Body of pancreas (tissue), 4 donors: Measurements from ENCODE around the gene DEPDC1. TPM values are rescaled to one million over a fixed set of nuclear protein-coding genes. Genes with fewer than 3 reads are reported as not detected.

ENCODE experiments used
- ATAC-seq: fragments of 150-250 bp; one replicate; pipeline ENCODE4 v1.9.1; 2016
- DNase-seq, 4 donors: peaks; one replicate each; pipeline ENCODE4 v3.0.0-alpha.2; 2019
- H3K27ac ChIP-seq, 4 donors: fragments of 200-600 bp; sonication (generic); 1 replicate in 3 of 4; 2 replicates in 1 of 4; pipeline versions ENCODE4 v1.5.1 to v1.6.1; 2016 to 2019; ENCODE audit warnings: mild to moderate bottlenecking in 1 of 4, mixed read lengths in 1 of 4, moderate library complexity in 1 of 4
- H3K27me3 ChIP-seq, 2 donors: fragments of 200-600 bp; sonication (generic); one replicate each; pipeline ENCODE4 v1.6.0; 2016; ENCODE audit warnings: mild to moderate bottlenecking in 1 of 2
- H3K36me3 ChIP-seq, 2 donors: fragments of 200-600 bp; sonication (generic); replicated peaks in 1 of 2; 2 replicates each; pipeline ENCODE4 v1.5.1; 2016; ENCODE audit warnings: low read depth in 2 of 2; ENCODE audit not compliant: insufficient read depth in 1 of 2
- H3K4me1 ChIP-seq: fragments of 200-600 bp; sonication (generic); one replicate; pipeline ENCODE4 v1.6.0; 2016
- H3K4me3 ChIP-seq, 2 donors: fragments of 200-600 bp; sonication (generic); 1 replicate in 1 of 2; 2 replicates in 1 of 2; pipeline ENCODE4 v1.5.1; 2016 to 2019
- H3K9me3 ChIP-seq, 3 donors: fragments of 200-600 bp; sonication (generic); 1 replicate in 2 of 3; 2 replicates in 1 of 3; pipeline ENCODE4 v1.5.1; 2016
- POLR2A ChIP-seq, 3 donors: fragments of 450-650 bp; IDR thresholded peaks; one replicate each; pipeline ENCODE4 v1.6.1; 2016; ENCODE audit warnings: antibody characterized with exemption in 3 of 3, mild to moderate bottlenecking in 2 of 3
- WGBS, 2 donors: methylation state at CpG; one replicate each; pipeline ENCODE4 v1.1.5; 2017; 5-methylcytosine and 5-hydroxymethylcytosine counted together
- intact Hi-C: fragments of 100-400 bp; cut with DNase I; formaldehyde crosslinking; loops from one replicate; pipeline ENCODE4 v1.15.1; 2023
- total RNA-seq, 2 donors: library from RNA; depleted of rRNA; stranded (reverse); fragments of >200 nt; gene quantifications; one replicate each; pipeline ENCODE4 v1.1.0, GENCODE V29; 2016
- TF ChIP-seq, protein P1 (sequence below), 7 experiments: fragments of 450-650 bp in 4 of 7; fragments of 200-600 bp in 3 of 7; sonication (generic) in 3 of 7; IDR thresholded peaks; one replicate each; pipeline ENCODE4 v1.5.1; 2016 to 2019; ENCODE audit warnings: antibody characterized with exemption in 7 of 7

Gene DEPDC1
- total RNA-seq, 2 donors from 2014 or later: not detected

DNA sequence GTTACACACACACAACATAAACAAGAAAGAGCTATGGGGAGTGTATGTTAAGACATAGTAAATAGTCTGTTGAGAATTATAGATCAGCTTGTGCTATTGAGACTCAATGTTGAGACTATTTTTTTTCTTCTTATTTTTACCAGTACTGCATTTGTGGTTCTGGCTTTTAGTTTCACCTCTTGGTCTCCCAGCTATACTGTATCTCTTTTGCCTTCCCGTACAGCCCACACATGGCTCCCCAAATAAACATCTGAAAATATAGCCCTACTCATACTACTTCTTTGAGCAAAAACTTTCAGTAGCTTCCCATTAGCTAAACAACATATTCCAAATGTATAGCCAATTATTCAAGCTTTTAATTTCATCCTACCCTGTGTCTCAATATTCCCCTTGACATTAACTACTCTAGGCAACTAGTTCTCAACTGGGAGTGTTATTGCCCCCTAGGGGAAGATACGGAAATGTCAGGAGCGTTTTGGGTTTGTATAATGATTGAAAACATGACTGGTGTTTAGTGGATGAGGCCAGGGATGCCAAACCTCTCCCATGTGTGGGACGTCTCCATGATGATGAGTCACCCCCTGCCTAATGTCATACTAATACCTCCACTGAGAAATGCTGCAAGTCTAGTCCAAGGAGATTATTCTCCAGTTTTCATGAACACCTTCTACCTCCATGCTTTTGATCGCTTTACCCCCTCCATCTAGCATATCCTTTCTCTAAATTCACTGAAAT lies 53.9 kb downstream of the DEPDC1 start:
- 39 to 40% methylated on average over 5 of the region's 5 CpGs for WGBS, 2 donors
- no peak for TF ChIP-seq POLR2A (IDR thresholded peaks at IDR 0.05)
- TF ChIP-seq, protein P1, sequence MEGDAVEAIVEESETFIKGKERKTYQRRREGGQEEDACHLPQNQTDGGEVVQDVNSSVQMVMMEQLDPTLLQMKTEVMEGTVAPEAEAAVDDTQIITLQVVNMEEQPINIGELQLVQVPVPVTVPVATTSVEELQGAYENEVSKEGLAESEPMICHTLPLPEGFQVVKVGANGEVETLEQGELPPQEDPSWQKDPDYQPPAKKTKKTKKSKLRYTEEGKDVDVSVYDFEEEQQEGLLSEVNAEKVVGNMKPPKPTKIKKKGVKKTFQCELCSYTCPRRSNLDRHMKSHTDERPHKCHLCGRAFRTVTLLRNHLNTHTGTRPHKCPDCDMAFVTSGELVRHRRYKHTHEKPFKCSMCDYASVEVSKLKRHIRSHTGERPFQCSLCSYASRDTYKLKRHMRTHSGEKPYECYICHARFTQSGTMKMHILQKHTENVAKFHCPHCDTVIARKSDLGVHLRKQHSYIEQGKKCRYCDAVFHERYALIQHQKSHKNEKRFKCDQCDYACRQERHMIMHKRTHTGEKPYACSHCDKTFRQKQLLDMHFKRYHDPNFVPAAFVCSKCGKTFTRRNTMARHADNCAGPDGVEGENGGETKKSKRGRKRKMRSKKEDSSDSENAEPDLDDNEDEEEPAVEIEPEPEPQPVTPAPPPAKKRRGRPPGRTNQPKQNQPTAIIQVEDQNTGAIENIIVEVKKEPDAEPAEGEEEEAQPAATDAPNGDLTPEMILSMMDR (IDR thresholded peaks at IDR 0.05): peak; percentile 14 to 60 (median 55)
- Histone ChIP-seq H3K9me3 (no peaks in the 10 kb centered on the region), H3K27me3 (no peaks in the 10 kb centered on the region), H3K27ac (no peak overlapping the region), H3K36me3 (no peaks in the 10 kb centered on the region), H3K4me3 (no peak overlapping the region), H3K4me1 (no peaks in the 10 kb centered on the region)
- intact Hi-C loops: no loop called here
- ATAC-seq (peak; percentile 62), DNase-seq (peak; percentile 16 to 50 (median 30))

GRCh38 chr1:68442006-68442405 lies 54.9 kb downstream of the DEPDC1 start:
- ATAC-seq: no peak
- no peak for TF ChIP-seq POLR2A (IDR thresholded peaks at IDR 0.05)
- TF ChIP-seq, protein P1 (IDR thresholded peaks at IDR 0.05): no peak
- Histone ChIP-seq H3K9me3 (no peaks in the 10 kb centered on the region), H3K27me3 (no peaks in the 10 kb centered on the region), H3K27ac (no peak overlapping the region), H3K36me3 (no peaks in the 10 kb centered on the region), H3K4me3 (no peak overlapping the region), H3K4me1 (no peaks in the 10 kb centered on the region)
- intact Hi-C loops: no loop called here
- WGBS, 2 donors: 74 to 75% methylated on average over 4 of the region's 4 CpGs
- DNase-seq: no peak

DNA sequence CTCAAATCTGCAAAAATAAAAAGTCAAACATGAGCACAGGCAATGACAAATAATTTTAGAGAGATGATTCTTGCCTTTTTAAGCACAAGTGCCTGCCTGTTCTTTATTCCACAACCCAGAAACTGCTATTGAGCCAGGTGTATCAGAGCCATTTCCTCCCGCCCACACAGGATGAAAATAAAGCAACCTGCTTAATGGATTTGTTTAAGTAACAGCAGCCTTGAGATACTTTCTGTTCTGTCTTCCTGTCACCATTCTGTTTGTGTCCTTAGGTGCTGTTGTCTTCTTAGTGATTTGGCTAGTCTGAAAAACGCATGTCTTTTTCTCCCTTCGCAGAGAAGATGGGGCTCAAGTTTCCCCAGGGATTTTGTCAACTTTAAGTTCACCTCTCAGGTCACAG lies 58.6 kb downstream of the DEPDC1 start:
- Histone ChIP-seq H3K9me3 (no peaks in the 10 kb centered on the region), H3K4me3 (no peak overlapping the region), H3K36me3 (no peaks in the 10 kb centered on the region), H3K27ac (no peak overlapping the region), H3K4me1 (no peaks in the 10 kb centered on the region), H3K27me3 (no peaks in the 10 kb centered on the region)
- TF ChIP-seq, protein P1 (IDR thresholded peaks at IDR 0.05): no peak
- 33 to 37% methylated on average over 3 of the region's 3 CpGs for WGBS, 2 donors
- intact Hi-C loops: no loop called here
- DNase-seq (no peak), ATAC-seq (no peak)

DNA sequence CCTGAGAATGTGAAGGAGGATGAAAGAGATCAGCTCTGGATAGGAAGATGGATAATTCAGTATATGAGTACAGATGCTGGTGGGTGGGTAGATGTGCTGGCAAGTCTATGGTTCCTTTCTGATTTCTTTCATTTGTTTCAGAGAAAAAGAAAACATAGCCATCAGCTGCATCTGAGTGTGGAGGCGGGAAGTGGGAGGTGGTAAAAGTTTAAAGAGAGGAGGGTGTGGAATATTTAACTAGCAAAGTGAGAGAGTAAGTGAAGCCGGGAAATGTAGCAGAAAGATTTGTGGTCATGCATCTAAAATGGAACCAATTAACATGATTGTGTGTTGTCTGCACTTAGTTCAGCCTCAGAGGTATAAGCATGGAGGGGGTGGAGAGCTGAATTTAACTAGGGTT lies 63.5 kb downstream of the DEPDC1 start:
- Histone ChIP-seq H3K36me3 (no peaks in the 10 kb centered on the region), H3K4me1 (peaks cover 6% of the 10 kb centered on the region), H3K27me3 (no peaks in the 10 kb centered on the region), H3K27ac (no peak overlapping the region), H3K4me3 (no peak overlapping the region), H3K9me3 (no peaks in the 10 kb centered on the region)
- no peak for ATAC-seq
- 74 to 78% methylated on average over 2 of the region's 2 CpGs for WGBS, 2 donors
- no peak for DNase-seq
- intact Hi-C loops: no loop called here
- TF ChIP-seq POLR2A (IDR thresholded peaks at IDR 0.05): no peak

- intact Hi-C loops: no loop called here
Observed at GRCh38 chr1:68431076-68431475, 65.8 kb downstream of the DEPDC1 start.

More at GRCh38 chr1:68431076-68431475, 65.8 kb downstream of the DEPDC1 start:
- Histone ChIP-seq H3K9me3 (no peaks in the 10 kb centered on the region), H3K4me3 (no peak overlapping the region), H3K4me1 (peaks cover 6% of the 10 kb centered on the region), H3K27ac (no peak overlapping the region), H3K27me3 (no peaks in the 10 kb centered on the region), H3K36me3 (no peaks in the 10 kb centered on the region)
- TF ChIP-seq POLR2A (IDR thresholded peaks at IDR 0.05): no peak
- TF ChIP-seq, protein P1 (IDR thresholded peaks at IDR 0.05): no peak
- DNase-seq: no peak
- WGBS, 2 donors: 21 to 23% methylated on average over 3 of the region's 3 CpGs
- ATAC-seq: no peak
